Fibroblast of villous mesenchyme (primary cell): ENCODE results near the gene IL17C. TPM values are rescaled to one million over a fixed set of nuclear protein-coding genes. Genes with fewer than 3 reads are reported as not detected.

Source experiments
- DNase-seq: peaks from one replicate; pipeline ENCODE4 v3.0.0-alpha.2; 2010; ENCODE audit warnings: low read depth
- H3K4me3 ChIP-seq: 2 replicates; pipeline ENCODE4 v1.5.1; 2011; ENCODE audit warnings: low read depth, mild to moderate bottlenecking, low read length
- CTCF ChIP-seq: IDR thresholded peaks from 2 replicates; pipeline ENCODE4 v1.5.1; 2012; ENCODE audit warnings: low read depth, mild to moderate bottlenecking, low read length; ENCODE audit not compliant: insufficient read depth
- total RNA-seq: library from RNA; depleted of rRNA; stranded (reverse); fragments of >200 nt; gene quantifications from 2 replicates; pipeline ENCODE4 v1.2.3, GENCODE V29; 2012

The IL17C gene
- total RNA-seq, 1 donor: not detected

DNA sequence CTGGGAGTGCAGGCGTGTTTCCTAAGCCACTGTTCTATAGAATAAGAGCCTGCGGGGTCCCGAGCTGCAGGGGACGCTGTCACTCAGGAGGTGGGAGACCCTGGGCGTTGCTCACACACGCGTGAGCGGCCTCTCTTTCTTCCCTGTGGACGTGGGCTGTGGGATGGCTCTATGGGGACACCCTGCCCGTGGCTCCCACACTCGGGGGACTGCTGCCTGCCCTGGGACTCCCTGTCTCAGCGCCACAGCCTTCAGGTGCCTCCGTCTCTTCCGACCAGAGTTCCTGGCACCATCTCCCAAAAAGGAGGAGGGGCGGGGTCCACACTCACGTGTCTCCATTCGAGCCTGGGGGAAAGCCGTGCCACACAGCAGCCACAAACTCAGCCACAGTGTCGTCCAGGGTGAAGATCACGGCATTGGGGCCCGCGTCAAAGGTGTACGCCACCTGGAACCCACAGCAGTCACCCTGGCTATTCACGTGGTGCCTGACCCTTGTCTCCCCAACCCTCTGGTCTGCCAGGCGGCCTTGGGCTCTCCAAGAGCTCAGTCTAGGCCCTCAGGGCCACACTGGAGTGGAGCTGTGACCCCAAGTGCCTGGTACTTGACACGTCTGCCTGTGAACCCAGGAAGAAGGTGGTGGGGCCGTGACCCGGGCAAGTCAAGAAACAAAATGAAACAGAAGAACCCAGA, 16.1 kb downstream of the IL17C start:
- no peak for DNase-seq
- TF ChIP-seq CTCF: no peak
- no peak overlapping the region for H3K4me3 ChIP-seq

DNA sequence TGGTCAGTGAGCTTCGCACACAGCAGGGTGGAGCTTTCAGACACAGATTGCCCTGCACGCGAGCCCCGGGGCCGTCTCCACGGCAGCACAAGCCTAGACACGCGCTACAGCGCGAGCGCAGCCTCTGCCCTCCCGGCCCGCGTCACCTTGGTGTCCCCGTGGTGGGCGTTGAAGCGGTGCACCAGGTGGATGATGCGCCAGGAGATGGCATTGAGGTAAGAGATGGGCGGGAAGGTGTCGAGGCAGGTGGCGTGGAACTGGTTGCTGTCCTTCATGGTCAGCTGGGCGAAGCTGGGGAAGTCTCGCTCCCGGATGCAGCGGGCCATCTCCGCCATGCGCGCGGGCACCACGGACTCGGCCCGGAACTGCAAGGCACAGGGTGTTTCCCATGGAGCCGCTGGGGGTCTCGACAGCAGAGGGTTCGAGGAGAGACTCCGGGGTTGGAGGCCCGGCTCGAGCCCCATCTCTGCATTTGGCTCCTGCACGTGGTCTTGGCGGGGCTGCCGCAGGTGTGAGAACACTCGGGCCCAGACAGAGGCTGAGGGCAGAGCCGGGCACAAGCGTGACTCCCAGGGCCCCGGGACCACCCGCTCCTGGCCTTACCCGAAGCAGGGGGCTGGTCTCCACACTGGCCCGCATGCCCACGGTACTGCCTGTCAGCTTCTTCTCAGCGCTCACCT, 16.8 kb downstream of the IL17C start:
- no peak for DNase-seq
- H3K4me3 ChIP-seq: no peak overlapping the region
- no peak for TF ChIP-seq CTCF

DNA sequence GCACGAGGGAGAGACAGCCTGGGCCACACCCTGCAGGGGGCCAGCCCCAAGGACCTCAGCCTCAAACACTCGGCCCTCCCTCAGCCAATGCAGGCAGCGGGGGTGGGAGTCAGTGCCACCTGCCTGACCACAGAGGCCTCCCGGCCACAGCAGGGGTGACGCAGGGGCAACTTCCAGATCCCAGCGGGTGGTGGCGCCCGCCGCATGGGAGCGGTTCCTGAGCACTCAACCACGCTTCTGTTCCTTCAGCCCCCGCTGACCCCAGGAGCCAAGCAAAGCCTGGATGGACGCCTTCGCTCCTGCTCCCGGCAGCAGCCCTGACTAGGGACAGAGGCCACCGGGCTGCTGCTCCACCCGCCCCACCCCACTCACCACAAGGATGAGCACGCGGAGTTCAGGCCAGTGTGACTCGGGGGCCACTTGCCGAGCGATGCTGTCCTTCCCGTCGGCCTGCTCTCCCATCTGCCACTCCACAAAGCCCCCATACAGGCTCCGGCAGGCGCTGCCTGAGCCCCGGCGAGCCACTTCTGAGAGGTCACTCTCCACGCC, 17.4 kb downstream of the IL17C start:
- H3K4me3 ChIP-seq: no peak overlapping the region
- TF ChIP-seq CTCF: no peak
- DNase-seq: no peak

DNA sequence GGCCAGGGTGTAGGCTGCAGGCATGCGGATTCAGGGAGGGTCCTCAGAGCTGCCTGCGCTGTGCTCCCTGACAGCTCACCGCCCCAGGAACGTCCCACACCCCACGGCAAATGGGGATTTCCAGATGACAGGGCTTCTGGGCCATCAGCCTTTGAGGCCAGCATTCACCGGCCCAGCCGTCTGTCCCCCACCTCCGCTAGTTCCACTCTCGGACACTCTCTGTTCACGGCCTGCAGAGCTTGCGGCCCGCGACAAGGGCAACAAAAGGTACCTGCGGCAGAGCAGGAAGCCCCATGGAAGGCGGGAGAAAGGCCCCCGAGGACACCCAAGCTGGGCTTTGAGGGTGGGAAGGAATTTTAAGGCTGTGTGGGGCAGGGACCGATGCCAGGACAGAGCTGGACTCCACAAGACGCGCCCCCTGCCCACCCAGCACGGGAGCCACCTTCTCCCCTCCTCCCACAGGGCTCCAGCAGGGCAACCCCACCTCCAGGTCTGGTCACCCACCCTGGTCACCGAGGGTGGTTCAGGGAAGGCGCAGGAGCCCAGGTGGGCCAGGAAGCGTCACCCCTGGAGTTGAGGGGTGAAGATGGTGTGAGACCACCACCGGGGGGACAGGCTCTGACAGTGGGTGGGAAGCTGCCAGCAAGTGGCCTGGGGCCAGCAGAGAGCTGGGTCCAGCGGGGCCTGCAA, 18.1 kb downstream of the IL17C start:
- no peak for TF ChIP-seq CTCF
- no peak for DNase-seq
- no peak overlapping the region for H3K4me3 ChIP-seq

DNA sequence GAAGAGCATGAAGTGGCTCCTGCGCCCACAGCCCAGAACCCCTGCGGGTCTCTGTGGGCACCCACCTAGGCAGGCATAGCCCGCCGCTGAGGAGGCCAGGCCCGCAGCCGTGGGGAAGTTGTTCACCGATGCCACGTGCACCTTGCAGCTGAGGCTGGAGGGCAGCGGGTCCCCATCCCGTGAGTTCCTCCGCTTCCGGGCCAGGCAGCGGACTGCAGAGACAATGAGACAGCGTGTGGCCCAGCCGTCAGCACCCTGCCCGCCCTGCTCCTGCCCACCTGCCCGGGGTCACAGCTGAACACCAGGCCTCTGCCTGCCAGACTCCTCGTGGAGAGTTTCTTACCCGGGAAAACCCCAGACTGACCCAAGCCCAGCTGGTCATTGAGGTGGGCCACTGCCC, 19.0 kb downstream of the IL17C start:
- H3K4me3 ChIP-seq: no peak overlapping the region
- TF ChIP-seq CTCF: no peak
- no peak for DNase-seq

GRCh38 chr16:88658714-88659113, 20.3 kb downstream of the IL17C start:
- no peak for DNase-seq
- TF ChIP-seq CTCF: no peak
- H3K4me3 ChIP-seq: no peak overlapping the region
